Upper lobe of left lung (tissue), 6 donors: Measurements from ENCODE around the gene TMEM178B. TPM values are rescaled to one million over a fixed set of nuclear protein-coding genes. Genes with fewer than 3 reads are reported as not detected.

Source experiments
- ATAC-seq, 2 donors: fragments of 200-7000 bp; cut with Tn5 transposase; one replicate each; pipeline ENCODE4 v1.9.1; 2022; ENCODE audit warnings: mild to moderate bottlenecking in 2 of 2, moderate library complexity in 2 of 2; ENCODE audit not compliant: low FRiP score in 2 of 2
- DNase-seq, 2 donors: peaks; one replicate each; pipeline ENCODE4 v3.0.0-alpha.2; 2019 to 2020
- H3K27ac ChIP-seq, 4 donors: fragments of 200-600 bp; sonication (generic); one replicate each; pipeline ENCODE4 v1.5.1; 2016 to 2019
- H3K27me3 ChIP-seq, 4 donors: fragments of 200-600 bp; sonication (generic); one replicate each; pipeline ENCODE4 v1.5.1; 2017 to 2019
- H3K36me3 ChIP-seq, 4 donors: fragments of 200-600 bp; sonication (generic); one replicate each; pipeline ENCODE4 v1.5.1; 2016 to 2019
- H3K4me1 ChIP-seq, 4 donors: fragments of 200-600 bp; sonication (generic); one replicate each; pipeline ENCODE4 v1.5.1; 2018 to 2019
- H3K4me3 ChIP-seq, 4 donors: fragments of 200-600 bp; sonication (generic); one replicate each; pipeline ENCODE4 v1.5.1; 2017 to 2019; ENCODE audit warnings: mild to moderate bottlenecking in 2 of 4, moderate library complexity in 1 of 4
- H3K9me3 ChIP-seq, 4 donors: fragments of 200-600 bp; sonication (generic); one replicate each; pipeline ENCODE4 v1.5.1; 2018 to 2019
- EP300 ChIP-seq, 4 donors: sonication (generic); formaldehyde crosslinking; IDR thresholded peaks; one replicate each; pipeline ENCODE4 v1.5.1; 2017; ENCODE audit warnings: antibody characterized with exemption in 4 of 4, control low read depth in 2 of 4
- POLR2A ChIP-seq, 4 donors: fragments of 450-650 bp; IDR thresholded peaks; one replicate each; pipeline ENCODE4 v1.5.1; 2016 to 2017; ENCODE audit warnings: antibody characterized with exemption in 4 of 4, mild to moderate bottlenecking in 2 of 4
- POLR2AphosphoS5 ChIP-seq, 2 donors: sonication (generic); formaldehyde crosslinking; IDR thresholded peaks; one replicate each; pipeline ENCODE4 v1.5.1; 2017; ENCODE audit warnings: antibody characterized with exemption in 2 of 2
- WGBS, 2 donors: methylation state at CpG; one replicate each; pipeline ENCODE4 v1.1.5; 2017 to 2018; 5-methylcytosine and 5-hydroxymethylcytosine counted together
- total RNA-seq, 6 donors: library from RNA; depleted of rRNA in 4 of 6; stranded (reverse); fragments of >200 nt in 4 of 6; gene quantifications; one replicate each; pipeline versions ENCODE4 v1.1.0 to v1.2.1, GENCODE V29; 2016 to 2021
- TF ChIP-seq, protein P1 (sequence below), 6 experiments: fragments of 450-650 bp in 4 of 6; fragments of 200-600 bp in 2 of 6; sonication (generic) in 2 of 6; IDR thresholded peaks; one replicate each; pipeline ENCODE4 v1.5.1; 2016 to 2019; ENCODE audit warnings: antibody characterized with exemption in 6 of 6
- donor health status: DM: no; HTN: no; CAD: no; lungs with moderate emphysema.
- donor health status: DM: no; HTN: yes; CAD: no; lungs with severe emphysema.

Gene TMEM178B
- total RNA-seq, 6 donors from 2014 or later, result under 0.01 to 1.4 (median 0.32) TPM

DNA sequence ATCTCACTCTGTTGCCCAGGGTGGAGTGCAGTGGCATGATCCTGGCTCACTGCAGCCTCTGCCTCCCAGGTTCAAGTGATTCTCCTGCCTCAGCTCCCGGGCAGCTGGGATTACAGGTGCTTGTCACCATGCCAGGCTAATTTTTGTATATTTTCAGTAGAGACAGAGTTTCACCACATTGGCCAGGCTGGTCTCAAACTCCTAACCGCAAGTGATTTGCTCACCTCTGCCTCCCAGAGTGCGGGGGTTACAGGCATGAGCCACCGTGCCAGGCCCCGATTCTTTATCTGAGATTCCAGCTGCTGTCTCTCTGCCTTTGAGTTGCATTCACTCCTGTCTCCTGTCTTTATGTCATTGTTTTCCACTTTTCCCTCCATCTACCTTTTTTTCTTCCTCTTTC lies 168.7 kb downstream of the TMEM178B start:
- ATAC-seq (no peak), DNase-seq (no peak)
- H3K36me3 ChIP-seq, result no peaks in the 10 kb centered on the region
- WGBS, 2 donors, result 81 to 87% methylated on average over 5 of the region's 5 CpGs
- H3K27me3 ChIP-seq, result no peaks in the 10 kb centered on the region
- TF ChIP-seq, protein P1, sequence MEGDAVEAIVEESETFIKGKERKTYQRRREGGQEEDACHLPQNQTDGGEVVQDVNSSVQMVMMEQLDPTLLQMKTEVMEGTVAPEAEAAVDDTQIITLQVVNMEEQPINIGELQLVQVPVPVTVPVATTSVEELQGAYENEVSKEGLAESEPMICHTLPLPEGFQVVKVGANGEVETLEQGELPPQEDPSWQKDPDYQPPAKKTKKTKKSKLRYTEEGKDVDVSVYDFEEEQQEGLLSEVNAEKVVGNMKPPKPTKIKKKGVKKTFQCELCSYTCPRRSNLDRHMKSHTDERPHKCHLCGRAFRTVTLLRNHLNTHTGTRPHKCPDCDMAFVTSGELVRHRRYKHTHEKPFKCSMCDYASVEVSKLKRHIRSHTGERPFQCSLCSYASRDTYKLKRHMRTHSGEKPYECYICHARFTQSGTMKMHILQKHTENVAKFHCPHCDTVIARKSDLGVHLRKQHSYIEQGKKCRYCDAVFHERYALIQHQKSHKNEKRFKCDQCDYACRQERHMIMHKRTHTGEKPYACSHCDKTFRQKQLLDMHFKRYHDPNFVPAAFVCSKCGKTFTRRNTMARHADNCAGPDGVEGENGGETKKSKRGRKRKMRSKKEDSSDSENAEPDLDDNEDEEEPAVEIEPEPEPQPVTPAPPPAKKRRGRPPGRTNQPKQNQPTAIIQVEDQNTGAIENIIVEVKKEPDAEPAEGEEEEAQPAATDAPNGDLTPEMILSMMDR (IDR thresholded peaks at IDR 0.05), result no peak
- TF ChIP-seq POLR2A (IDR thresholded peaks at IDR 0.05), result no peak
- TF ChIP-seq EP300 (IDR thresholded peaks at IDR 0.05), result no peak
- no peak for TF ChIP-seq POLR2AphosphoS5 (IDR thresholded peaks at IDR 0.05)
- no peak overlapping the region for H3K27ac ChIP-seq
- no peaks in the 10 kb centered on the region for H3K4me1 ChIP-seq
- no peaks in the 10 kb centered on the region for H3K9me3 ChIP-seq
- no peak overlapping the region for H3K4me3 ChIP-seq

DNA sequence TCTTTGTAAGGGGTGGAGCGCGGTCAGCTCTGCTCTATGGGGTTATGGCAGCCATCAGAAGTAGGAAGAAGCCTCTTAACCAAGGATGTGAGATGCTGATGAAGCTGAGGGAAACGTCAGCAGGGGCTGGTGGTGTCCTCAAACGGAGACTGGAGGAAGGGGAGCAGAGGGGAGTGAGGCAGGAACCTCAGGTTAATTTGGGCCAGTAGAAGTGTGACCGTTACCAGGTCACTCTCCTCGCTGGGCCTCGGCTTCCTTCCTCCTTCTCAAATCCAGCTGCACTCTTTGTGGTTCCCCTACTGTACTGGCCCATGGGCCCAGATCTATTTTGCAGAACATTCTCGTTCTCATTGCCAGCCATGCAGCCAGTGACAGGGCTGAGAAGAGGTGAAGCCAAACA lies 169.5 kb downstream of the TMEM178B start:
- no peaks in the 10 kb centered on the region for H3K36me3 ChIP-seq
- ATAC-seq (no peak), DNase-seq (no peak)
- TF ChIP-seq POLR2A (IDR thresholded peaks at IDR 0.05) (no peak), POLR2AphosphoS5 (IDR thresholded peaks at IDR 0.05) (no peak), EP300 (IDR thresholded peaks at IDR 0.05) (no peak)
- TF ChIP-seq, protein P1 (IDR thresholded peaks at IDR 0.05), result no peak
- no peak overlapping the region for H3K27ac ChIP-seq
- H3K4me1 ChIP-seq, result no peaks in the 10 kb centered on the region
- no peaks in the 10 kb centered on the region for H3K9me3 ChIP-seq
- no peaks in the 10 kb centered on the region for H3K27me3 ChIP-seq
- no peak overlapping the region for H3K4me3 ChIP-seq
- WGBS, 2 donors, result 61 to 71% methylated on average over 8 of the region's 8 CpGs

DNA sequence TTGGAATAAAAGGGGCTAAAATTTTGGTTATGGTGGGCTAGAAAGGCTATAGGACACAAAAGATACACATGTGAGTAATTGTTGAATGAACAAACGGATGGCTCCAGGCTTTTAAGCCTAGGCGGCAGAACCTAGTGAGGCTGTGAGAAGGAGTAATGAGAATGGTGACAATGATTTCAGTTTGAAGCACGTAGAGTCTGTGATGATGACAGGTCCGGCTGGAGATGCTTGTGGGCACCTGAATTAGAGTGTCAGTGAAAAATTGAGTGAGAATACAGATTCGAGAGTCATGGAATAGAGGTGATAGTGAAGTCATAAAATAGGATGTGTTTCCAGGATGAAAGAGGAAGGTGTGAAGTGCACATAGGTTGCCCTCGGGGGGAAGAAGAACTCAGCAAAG lies 170.6 kb downstream of the TMEM178B start:
- H3K4me1 ChIP-seq, result no peaks in the 10 kb centered on the region
- H3K9me3 ChIP-seq, result no peaks in the 10 kb centered on the region
- no peaks in the 10 kb centered on the region for H3K36me3 ChIP-seq
- ATAC-seq (no peak), DNase-seq (no peak)
- TF ChIP-seq POLR2AphosphoS5 (IDR thresholded peaks at IDR 0.05) (no peak), POLR2A (IDR thresholded peaks at IDR 0.05) (no peak), EP300 (IDR thresholded peaks at IDR 0.05) (no peak)
- TF ChIP-seq, protein P1 (IDR thresholded peaks at IDR 0.05), result no peak
- WGBS, 2 donors, result 75 to 79% methylated on average over 6 of the region's 6 CpGs
- H3K27me3 ChIP-seq, result no peaks in the 10 kb centered on the region
- H3K27ac ChIP-seq, result no peak overlapping the region
- no peak overlapping the region for H3K4me3 ChIP-seq

DNA sequence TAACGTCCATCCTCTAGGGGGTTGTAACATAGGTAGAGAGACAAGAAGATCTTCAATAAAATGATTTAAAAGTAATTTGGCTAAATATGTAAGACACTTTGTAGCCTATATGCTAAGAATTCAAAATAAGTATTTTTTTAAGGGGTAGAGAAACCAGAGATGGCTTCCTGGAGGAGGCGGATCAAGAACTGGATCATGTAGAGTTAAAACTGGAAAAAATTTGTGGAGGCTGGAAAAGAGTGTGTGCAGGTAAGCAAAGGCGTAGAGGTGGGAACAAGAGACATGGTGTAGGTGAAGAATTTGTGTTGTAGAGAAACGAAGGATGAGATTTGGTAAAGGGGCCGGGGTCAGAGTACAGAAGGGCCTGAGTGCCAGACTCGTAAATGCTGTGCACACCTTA lies 172.6 kb downstream of the TMEM178B start:
- no peak for ATAC-seq
- WGBS, 2 donors, result 86 to 87% methylated on average over 6 of the region's 6 CpGs
- Histone ChIP-seq H3K36me3 (no peaks in the 10 kb centered on the region), H3K4me1 (no peaks in the 10 kb centered on the region), H3K27me3 (no peaks in the 10 kb centered on the region), H3K27ac (no peak overlapping the region), H3K9me3 (no peaks in the 10 kb centered on the region), H3K4me3 (no peak overlapping the region)
- TF ChIP-seq, protein P1 (IDR thresholded peaks at IDR 0.05), result no peak
- TF ChIP-seq POLR2A (IDR thresholded peaks at IDR 0.05), result no peak
- no peak for TF ChIP-seq EP300 (IDR thresholded peaks at IDR 0.05)
- no peak for TF ChIP-seq POLR2AphosphoS5 (IDR thresholded peaks at IDR 0.05)
- DNase-seq, result no peak

GRCh38 chr7:141251180-141251579 lies 177.3 kb downstream of the TMEM178B start:
- 75 to 76% methylated on average over 1 of the region's 1 CpG for WGBS, 2 donors
- no peaks in the 10 kb centered on the region for H3K9me3 ChIP-seq
- no peaks in the 10 kb centered on the region for H3K27me3 ChIP-seq
- H3K4me1 ChIP-seq, result no peaks in the 10 kb centered on the region
- H3K4me3 ChIP-seq, result no peak overlapping the region
- DNase-seq, result no peak
- TF ChIP-seq, protein P1 (IDR thresholded peaks at IDR 0.05), result no peak
- no peak for TF ChIP-seq EP300 (IDR thresholded peaks at IDR 0.05)
- no peak for TF ChIP-seq POLR2AphosphoS5 (IDR thresholded peaks at IDR 0.05)
- no peak for TF ChIP-seq POLR2A (IDR thresholded peaks at IDR 0.05)
- no peak overlapping the region for H3K27ac ChIP-seq
- H3K36me3 ChIP-seq, result no peaks in the 10 kb centered on the region
- no peak for ATAC-seq
